ENCODE results near the gene LETM1. TPM values are rescaled to one million over a fixed set of nuclear protein-coding genes. Genes with fewer than 3 reads are reported as not detected.

LETM1 gene
- total and polyA plus RNA-seq, 2 experiments from 2014 or later, result 23.3 to 68.9 TPM

GRCh38 chr4:1898007-1898406 is 42.1 kb upstream of the LETM1 start:
- peaks cover 74% of the 10 kb centered on the region for H4K20me1 ChIP-seq (replicated peaks; ENCODE audit: insufficient read depth)
- H3K4me2 ChIP-seq, result no peak overlapping the region
- Mint-ChIP-seq H3K27me3 (ENCODE audit: insufficient read depth, low read depth, poor library complexity) (peaks cover 3% of the 10 kb centered on the region), H3K4me1 (peaks cover 6% of the 10 kb centered on the region; the same call in 2 of the 3 replicates), H3K9me3 (no peaks in the 10 kb centered on the region), H3K27ac (no peak overlapping the region), H3K36me3 (ENCODE audit: low read depth) (peaks cover 33% of the 10 kb centered on the region), H3K4me3 (no peak overlapping the region)
- no peaks in the 10 kb centered on the region for H3K9me2 ChIP-seq (ENCODE audit: insufficient read depth)
- no peak overlapping the region for H3K4me3 ChIP-seq
- H3K36me3 ChIP-seq (ENCODE audit: insufficient read depth), result peaks cover 10% of the 10 kb centered on the region; the same call in 1 of the 2 replicates
- H2AFZ ChIP-seq, result no peak overlapping the region
- ATAC-seq (no peak), DNase-seq (ENCODE audit: low spot score) (no peak)
- no peak overlapping the region for H3K27ac ChIP-seq (ENCODE audit: low read depth)
- no peaks in the 10 kb centered on the region; the same call in 1 of the 2 replicates for H3F3A ChIP-seq (replicated peaks; ENCODE audit: low read depth)
- no peak for TF ChIP-seq ZNF331 (CRISPR knock-in tag; IDR thresholded peaks at IDR 0.05; ENCODE audit: low read depth)
- no peak for TF ChIP-seq ZNF114 (CRISPR knock-in tag; IDR thresholded peaks at IDR 0.05)
- no peak for TF ChIP-seq CTCF (conservative IDR thresholded peaks at IDR 0.05; ENCODE audit: low read depth in 2 of 2)
- no peak for TF ChIP-seq REST (IDR thresholded peaks at IDR 0.05; ENCODE audit: unreplicated experiment)
- TF ChIP-seq ETS1 (IDR thresholded peaks at IDR 0.05), result no peak
- TF ChIP-seq EZH2phosphoT487 (IDR thresholded peaks at IDR 0.05; ENCODE audit: unreplicated experiment), result no peak
- TF ChIP-seq POLR2AphosphoS5 (IDR thresholded peaks at IDR 0.05; ENCODE audit: low read depth), result no peak
- no peak for TF ChIP-seq ZNF462 (CRISPR knock-in tag; IDR thresholded peaks at IDR 0.05)
- no peak for TF ChIP-seq STAT1 (IDR thresholded peaks at IDR 0.05; ENCODE audit: unreplicated experiment)
- TF ChIP-seq JUNB (IDR thresholded peaks at IDR 0.05; ENCODE audit: unreplicated experiment), result no peak
- no peak for TF ChIP-seq CREB1 (CRISPR knock-in tag; IDR thresholded peaks at IDR 0.05; ENCODE audit: low read depth)
- no peak for TF ChIP-seq NANOG (IDR thresholded peaks at IDR 0.05; ENCODE audit: borderline replicate concordance)
- TF ChIP-seq EZH2 (IDR thresholded peaks at IDR 0.05; ENCODE audit: low read depth, unreplicated experiment), result no peak
- peaks cover 73% of the 10 kb centered on the region for H3K79me2 ChIP-seq (replicated peaks; ENCODE audit: insufficient read depth)
- H3K27me3 ChIP-seq (ENCODE audit: insufficient read depth), result no peaks in the 10 kb centered on the region
- H3K4me1 ChIP-seq (ENCODE audit: insufficient read depth), result no peaks in the 10 kb centered on the region; the same call in 1 of the 2 replicates

Data from GM23338 (cell line).